H1 (cell line): ENCODE measurements around the gene SLC24A4.

Source experiments
- RXRA ChIP-seq: IDR thresholded peaks from 2 replicates; pipeline ENCODE4 v1.6.1; 2011; ENCODE audit warnings: low read depth, mild to moderate bottlenecking, low read length, moderate library complexity; ENCODE audit not compliant: insufficient read depth
- TF ChIP-seq, protein P1 (sequence below), 3 experiments: IDR thresholded peaks; 1 replicate in 2 of 3; 2 replicates in 1 of 3; pipeline versions ENCODE4 v1.5.1 to v1.6.1; 2011; ENCODE audit warnings: low read length in 3 of 3, mild to moderate bottlenecking in 3 of 3, inconsistent platforms in 2 of 3, low read depth in 1 of 3, moderate library complexity in 1 of 3; ENCODE audit not compliant: insufficient read depth in 1 of 3; ENCODE audit errors: control extremely low read depth in 1 of 3

DNA sequence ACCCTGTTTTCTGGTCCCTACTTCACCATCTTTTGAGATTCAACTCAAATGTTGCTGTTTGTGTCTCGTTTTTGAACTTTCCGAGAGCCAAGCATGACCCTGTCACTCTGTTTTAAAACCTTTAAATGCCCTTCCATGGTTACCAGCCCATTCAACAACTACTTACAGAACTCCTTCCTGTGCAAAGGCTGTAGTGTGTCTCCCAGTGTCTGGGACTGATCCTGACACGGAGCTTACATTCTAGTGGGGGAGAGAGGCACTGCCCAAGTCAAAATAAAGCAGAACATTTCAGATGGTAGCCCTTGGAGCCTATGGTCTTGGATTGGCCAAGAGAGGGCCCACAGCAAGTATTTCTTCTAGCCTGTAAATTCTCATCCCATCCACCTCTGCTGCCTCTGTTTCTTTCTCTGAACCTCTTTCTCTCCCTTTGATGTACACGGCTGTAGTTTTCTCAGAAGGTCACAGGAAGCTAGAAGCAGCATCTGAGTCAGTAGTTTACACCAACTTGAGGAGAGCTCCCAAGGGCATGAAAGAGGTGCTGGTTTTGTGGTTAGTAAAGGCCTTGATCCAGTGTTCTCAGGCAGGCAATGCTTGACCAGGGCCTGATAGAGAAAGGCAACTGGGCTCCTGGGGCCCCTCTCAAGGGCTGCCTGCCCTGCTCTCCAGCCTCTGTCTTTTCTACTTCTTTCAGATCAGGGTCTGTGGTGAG is 42.3 kb upstream of the SLC24A4 start:
- TF ChIP-seq RXRA, result no peak
- TF ChIP-seq, protein P1, sequence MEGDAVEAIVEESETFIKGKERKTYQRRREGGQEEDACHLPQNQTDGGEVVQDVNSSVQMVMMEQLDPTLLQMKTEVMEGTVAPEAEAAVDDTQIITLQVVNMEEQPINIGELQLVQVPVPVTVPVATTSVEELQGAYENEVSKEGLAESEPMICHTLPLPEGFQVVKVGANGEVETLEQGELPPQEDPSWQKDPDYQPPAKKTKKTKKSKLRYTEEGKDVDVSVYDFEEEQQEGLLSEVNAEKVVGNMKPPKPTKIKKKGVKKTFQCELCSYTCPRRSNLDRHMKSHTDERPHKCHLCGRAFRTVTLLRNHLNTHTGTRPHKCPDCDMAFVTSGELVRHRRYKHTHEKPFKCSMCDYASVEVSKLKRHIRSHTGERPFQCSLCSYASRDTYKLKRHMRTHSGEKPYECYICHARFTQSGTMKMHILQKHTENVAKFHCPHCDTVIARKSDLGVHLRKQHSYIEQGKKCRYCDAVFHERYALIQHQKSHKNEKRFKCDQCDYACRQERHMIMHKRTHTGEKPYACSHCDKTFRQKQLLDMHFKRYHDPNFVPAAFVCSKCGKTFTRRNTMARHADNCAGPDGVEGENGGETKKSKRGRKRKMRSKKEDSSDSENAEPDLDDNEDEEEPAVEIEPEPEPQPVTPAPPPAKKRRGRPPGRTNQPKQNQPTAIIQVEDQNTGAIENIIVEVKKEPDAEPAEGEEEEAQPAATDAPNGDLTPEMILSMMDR (IDR thresholded peaks at IDR 0.05; ENCODE audit: control extremely low read depth in 1 of 3, insufficient read depth in 1 of 3, low read depth in 1 of 3, low read length in 3 of 3), result no peak
